Liver (tissue), 3 donors: ENCODE measurements around the gene CMTM1.

Experiments
- CTCF ChIP-seq: fragments of 150-350 bp; IDR thresholded peaks from 2 replicates; pipeline ENCODE4 v1.5.1; 2017; ENCODE audit warnings: improper control_type of control experiment, low read depth, low read length; ENCODE audit not compliant: missing input control
- FOXA1 ChIP-seq: IDR thresholded peaks from 2 replicates; pipeline ENCODE4 v1.6.1; 2016; ENCODE audit warnings: antibody characterized with exemption
- GABPA ChIP-seq, 2 donors: IDR thresholded peaks in 1 of 2; conservative IDR thresholded peaks in 1 of 2; 2 replicates each; pipeline ENCODE4 v1.6.1; 2016; ENCODE audit warnings: antibody characterized with exemption in 2 of 2, mild to moderate bottlenecking in 1 of 2, moderate library complexity in 1 of 2
- JUND ChIP-seq, 2 donors: IDR thresholded peaks; 2 replicates each; pipeline ENCODE4 v1.6.1; 2016; ENCODE audit warnings: antibody characterized with exemption in 2 of 2
- TAF1 ChIP-seq: conservative IDR thresholded peaks from 2 replicates; pipeline ENCODE4 v1.6.1; 2016; ENCODE audit warnings: antibody characterized with exemption, mild to moderate bottlenecking
- YY1 ChIP-seq: IDR thresholded peaks from 2 replicates; pipeline ENCODE4 v1.6.1; 2016; ENCODE audit warnings: antibody characterized with exemption, mild to moderate bottlenecking
- TF ChIP-seq, protein P1 (sequence below): IDR thresholded peaks from 2 replicates; pipeline ENCODE4 v1.6.1; 2016; ENCODE audit warnings: antibody characterized with exemption
- TF ChIP-seq, protein P2 (sequence below): IDR thresholded peaks from 2 replicates; pipeline ENCODE4 v1.6.1; 2016; ENCODE audit warnings: antibody characterized with exemption, mild to moderate bottlenecking
- TF ChIP-seq, protein P3 (sequence below): IDR thresholded peaks from 2 replicates; pipeline ENCODE4 v1.6.1; 2016; ENCODE audit warnings: antibody characterized with exemption
- TF ChIP-seq, protein P4 (sequence below): IDR thresholded peaks from 2 replicates; pipeline ENCODE4 v1.6.1; 2016; ENCODE audit warnings: antibody characterized with exemption
- donor health status: healthy.
- donor health status: healthy.

- no peak for TF ChIP-seq CTCF
- no peak for TF ChIP-seq JUND (IDR thresholded peaks at IDR 0.05)
- TF ChIP-seq, protein P1, sequence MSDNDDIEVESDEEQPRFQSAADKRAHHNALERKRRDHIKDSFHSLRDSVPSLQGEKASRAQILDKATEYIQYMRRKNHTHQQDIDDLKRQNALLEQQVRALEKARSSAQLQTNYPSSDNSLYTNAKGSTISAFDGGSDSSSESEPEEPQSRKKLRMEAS = no peak
- TF ChIP-seq GABPA (IDR thresholded peaks at IDR 0.05 in 1 of 2, conservative IDR thresholded peaks at IDR 0.05 in 1 of 2) = no peak
- TF ChIP-seq, protein P2, sequence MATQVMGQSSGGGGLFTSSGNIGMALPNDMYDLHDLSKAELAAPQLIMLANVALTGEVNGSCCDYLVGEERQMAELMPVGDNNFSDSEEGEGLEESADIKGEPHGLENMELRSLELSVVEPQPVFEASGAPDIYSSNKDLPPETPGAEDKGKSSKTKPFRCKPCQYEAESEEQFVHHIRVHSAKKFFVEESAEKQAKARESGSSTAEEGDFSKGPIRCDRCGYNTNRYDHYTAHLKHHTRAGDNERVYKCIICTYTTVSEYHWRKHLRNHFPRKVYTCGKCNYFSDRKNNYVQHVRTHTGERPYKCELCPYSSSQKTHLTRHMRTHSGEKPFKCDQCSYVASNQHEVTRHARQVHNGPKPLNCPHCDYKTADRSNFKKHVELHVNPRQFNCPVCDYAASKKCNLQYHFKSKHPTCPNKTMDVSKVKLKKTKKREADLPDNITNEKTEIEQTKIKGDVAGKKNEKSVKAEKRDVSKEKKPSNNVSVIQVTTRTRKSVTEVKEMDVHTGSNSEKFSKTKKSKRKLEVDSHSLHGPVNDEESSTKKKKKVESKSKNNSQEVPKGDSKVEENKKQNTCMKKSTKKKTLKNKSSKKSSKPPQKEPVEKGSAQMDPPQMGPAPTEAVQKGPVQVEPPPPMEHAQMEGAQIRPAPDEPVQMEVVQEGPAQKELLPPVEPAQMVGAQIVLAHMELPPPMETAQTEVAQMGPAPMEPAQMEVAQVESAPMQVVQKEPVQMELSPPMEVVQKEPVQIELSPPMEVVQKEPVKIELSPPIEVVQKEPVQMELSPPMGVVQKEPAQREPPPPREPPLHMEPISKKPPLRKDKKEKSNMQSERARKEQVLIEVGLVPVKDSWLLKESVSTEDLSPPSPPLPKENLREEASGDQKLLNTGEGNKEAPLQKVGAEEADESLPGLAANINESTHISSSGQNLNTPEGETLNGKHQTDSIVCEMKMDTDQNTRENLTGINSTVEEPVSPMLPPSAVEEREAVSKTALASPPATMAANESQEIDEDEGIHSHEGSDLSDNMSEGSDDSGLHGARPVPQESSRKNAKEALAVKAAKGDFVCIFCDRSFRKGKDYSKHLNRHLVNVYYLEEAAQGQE = no peak
- TF ChIP-seq, protein P3, sequence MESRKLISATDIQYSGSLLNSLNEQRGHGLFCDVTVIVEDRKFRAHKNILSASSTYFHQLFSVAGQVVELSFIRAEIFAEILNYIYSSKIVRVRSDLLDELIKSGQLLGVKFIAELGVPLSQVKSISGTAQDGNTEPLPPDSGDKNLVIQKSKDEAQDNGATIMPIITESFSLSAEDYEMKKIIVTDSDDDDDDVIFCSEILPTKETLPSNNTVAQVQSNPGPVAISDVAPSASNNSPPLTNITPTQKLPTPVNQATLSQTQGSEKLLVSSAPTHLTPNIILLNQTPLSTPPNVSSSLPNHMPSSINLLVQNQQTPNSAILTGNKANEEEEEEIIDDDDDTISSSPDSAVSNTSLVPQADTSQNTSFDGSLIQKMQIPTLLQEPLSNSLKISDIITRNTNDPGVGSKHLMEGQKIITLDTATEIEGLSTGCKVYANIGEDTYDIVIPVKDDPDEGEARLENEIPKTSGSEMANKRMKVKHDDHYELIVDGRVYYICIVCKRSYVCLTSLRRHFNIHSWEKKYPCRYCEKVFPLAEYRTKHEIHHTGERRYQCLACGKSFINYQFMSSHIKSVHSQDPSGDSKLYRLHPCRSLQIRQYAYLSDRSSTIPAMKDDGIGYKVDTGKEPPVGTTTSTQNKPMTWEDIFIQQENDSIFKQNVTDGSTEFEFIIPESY = no peak
- TF ChIP-seq YY1 = no peak
- no peak for TF ChIP-seq FOXA1
- TF ChIP-seq TAF1 = no peak
- TF ChIP-seq, protein P4, sequence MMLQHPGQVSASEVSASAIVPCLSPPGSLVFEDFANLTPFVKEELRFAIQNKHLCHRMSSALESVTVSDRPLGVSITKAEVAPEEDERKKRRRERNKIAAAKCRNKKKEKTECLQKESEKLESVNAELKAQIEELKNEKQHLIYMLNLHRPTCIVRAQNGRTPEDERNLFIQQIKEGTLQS = no peak
These were observed 37.5 kb downstream of the CMTM1 start for GRCh38 chr16:66603537-66604375.
